ENCODE measurements around the gene SREBF2. TPM values are rescaled to one million over a fixed set of nuclear protein-coding genes. Genes with fewer than 3 reads are reported as not detected.
"Not testable (repeated sequence)": the region's sequence is repeated elsewhere in the genome, so short reads cannot be mapped to it uniquely, and the experiment has no call there.

Gene SREBF2
- total and polyA plus RNA-seq, 2 experiments from 2014 or later: 238 to 273 TPM

DNA sequence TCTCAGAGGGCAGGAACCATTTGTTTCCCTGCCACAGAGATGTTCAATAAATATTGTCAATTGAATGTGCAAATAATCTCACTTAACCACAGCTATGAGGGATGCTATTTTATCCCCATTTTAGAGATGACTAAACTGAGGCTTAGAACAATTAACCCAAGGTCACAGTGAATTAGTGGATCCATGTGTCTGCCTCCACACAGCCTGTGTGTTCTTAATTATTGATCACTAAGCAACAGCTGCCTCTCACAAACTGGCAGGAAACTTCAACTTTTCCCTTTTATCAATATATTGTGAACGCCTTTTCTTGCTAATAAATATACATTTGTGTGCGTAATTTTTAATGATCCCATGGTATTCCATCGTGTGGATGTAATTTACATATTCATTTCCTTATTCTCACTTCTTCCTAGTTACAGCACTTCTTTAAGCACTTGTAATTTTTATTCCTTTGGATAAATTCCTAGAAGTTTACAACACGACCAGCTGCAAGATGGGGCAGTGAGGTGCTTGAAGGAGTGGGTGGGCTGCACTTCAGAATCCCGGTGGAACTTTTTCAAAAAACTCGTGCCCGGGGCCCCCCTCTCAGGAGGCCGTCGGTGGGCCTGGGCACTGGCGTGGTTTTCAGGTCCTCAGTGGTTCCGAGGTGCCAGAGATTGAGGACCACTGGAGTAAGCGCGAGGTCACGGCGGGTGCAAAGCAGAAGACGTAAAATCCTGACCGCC lies 915 bp upstream of the SREBF2 start:
- Histone ChIP-seq H3K4me1 (ENCODE audit: low read depth) (peaks cover 18% of the 10 kb centered on the region), H3K36me3 (peaks cover 5% of the 10 kb centered on the region), H3K27ac (peak overlapping the region; percentile 96), H3K4me3 (peak overlapping the region; percentile 21), H3K27me3 (no peaks in the 10 kb centered on the region), H3K9me3 (ENCODE audit: low read depth) (no peaks in the 10 kb centered on the region)
- no peak for DNase-seq (ENCODE audit: low read depth in 1 of 2, low spot score in 1 of 2)
- TF ChIP-seq, protein P1, sequence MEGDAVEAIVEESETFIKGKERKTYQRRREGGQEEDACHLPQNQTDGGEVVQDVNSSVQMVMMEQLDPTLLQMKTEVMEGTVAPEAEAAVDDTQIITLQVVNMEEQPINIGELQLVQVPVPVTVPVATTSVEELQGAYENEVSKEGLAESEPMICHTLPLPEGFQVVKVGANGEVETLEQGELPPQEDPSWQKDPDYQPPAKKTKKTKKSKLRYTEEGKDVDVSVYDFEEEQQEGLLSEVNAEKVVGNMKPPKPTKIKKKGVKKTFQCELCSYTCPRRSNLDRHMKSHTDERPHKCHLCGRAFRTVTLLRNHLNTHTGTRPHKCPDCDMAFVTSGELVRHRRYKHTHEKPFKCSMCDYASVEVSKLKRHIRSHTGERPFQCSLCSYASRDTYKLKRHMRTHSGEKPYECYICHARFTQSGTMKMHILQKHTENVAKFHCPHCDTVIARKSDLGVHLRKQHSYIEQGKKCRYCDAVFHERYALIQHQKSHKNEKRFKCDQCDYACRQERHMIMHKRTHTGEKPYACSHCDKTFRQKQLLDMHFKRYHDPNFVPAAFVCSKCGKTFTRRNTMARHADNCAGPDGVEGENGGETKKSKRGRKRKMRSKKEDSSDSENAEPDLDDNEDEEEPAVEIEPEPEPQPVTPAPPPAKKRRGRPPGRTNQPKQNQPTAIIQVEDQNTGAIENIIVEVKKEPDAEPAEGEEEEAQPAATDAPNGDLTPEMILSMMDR (IDR thresholded peaks at IDR 0.05; ENCODE audit: low read depth, low read length): no peak

DNA sequence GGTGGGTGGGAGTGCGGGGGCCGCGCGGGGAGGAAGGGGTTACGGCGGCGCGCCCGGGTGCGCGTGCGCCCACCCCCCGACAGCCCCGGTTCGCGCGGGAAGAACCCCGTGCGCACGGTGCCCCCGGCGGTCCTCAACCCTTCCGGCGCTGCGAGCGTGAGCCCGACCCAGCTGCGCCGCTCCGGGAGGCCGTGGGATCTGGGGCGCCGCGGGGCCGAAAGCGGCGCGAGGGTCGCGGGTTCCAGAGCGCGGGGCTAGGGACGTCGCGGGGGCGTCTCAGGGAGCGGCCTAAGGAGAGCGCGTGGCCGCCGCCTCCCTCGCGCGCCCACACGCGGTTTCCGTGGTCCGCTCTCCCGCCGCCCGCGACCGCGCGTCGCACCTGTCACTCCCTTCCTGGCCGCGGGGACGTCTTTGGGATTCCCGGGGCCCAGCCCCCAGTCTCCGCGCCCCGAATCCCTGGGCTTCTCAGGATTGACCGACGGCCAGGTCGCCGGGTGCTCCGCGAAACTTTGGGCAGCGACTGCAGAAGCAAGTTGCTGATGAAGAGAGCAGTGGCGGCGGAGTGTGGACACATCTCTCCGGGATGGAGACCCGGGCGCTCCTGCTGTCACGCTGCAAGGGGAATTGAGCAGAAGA lies 582 bp downstream of the SREBF2 start:
- Histone ChIP-seq H3K36me3 (peaks cover 5% of the 10 kb centered on the region), H3K9me3 (ENCODE audit: low read depth) (no peaks in the 10 kb centered on the region), H3K4me1 (ENCODE audit: low read depth) (peaks cover 26% of the 10 kb centered on the region), H3K27ac (peak overlapping the region; percentile 96), H3K27me3 (no peaks in the 10 kb centered on the region), H3K4me3 (peak overlapping the region; percentile 65)
- TF ChIP-seq, protein P1 (IDR thresholded peaks at IDR 0.05; ENCODE audit: low read depth, low read length): no peak
- peak; percentile 23 to 64 for DNase-seq (ENCODE audit: low read depth in 1 of 2, low spot score in 1 of 2)

DNA sequence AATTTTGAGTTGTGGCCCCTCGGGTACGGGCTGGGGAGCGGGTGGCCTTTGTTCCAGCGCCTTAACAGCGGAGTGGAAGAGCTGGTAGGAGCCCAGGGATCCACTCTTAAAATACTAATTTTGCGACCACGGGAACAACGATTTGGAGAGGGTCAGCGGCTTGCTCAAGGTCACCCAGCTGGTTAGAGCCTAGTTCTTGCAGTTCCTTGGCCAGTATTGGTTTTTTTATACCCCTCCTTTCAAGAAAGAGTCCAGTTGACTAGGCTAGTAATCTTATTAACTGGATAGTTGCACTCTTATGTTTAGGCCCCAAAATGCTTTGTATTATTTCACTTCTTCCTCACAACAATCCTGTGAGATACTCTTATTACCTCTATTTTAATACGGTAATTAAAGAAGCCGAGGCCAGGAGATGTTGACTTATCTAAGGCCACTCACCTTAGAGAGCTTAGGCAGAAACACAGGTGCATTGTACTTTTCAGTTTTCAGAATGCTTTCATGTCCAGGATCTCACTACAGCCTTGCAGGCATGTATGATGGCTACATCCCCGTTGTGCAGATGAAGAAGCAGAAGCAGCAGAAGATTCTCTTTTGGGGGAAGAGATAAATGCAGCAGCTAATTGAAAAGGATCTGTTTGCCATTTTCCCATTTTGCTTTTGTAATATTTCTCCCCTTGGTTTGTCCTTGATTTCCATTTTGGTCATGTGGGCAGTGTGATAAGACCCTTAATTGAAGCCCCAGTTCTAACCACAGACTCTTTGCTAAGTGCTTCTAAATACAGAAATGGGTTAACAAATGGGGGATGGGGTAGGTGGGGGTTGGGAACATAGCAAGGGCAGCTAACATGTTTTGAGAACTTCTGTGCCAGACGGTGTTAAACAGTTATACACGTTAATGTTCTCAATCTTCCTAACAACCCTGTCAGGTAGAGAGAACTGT lies 1.4 kb downstream of the SREBF2 start:
- Histone ChIP-seq H3K27ac (peak overlapping the region; percentile 96), H3K36me3 (peaks cover 5% of the 10 kb centered on the region), H3K9me3 (ENCODE audit: low read depth) (no peaks in the 10 kb centered on the region), H3K27me3 (no peaks in the 10 kb centered on the region), H3K4me3 (peak overlapping the region; percentile 65), H3K4me1 (ENCODE audit: low read depth) (peaks cover 20% of the 10 kb centered on the region)
- TF ChIP-seq, protein P1 (IDR thresholded peaks at IDR 0.05; ENCODE audit: low read depth, low read length): no peak
- no peak for DNase-seq (ENCODE audit: low read depth in 1 of 2, low spot score in 1 of 2)

DNA sequence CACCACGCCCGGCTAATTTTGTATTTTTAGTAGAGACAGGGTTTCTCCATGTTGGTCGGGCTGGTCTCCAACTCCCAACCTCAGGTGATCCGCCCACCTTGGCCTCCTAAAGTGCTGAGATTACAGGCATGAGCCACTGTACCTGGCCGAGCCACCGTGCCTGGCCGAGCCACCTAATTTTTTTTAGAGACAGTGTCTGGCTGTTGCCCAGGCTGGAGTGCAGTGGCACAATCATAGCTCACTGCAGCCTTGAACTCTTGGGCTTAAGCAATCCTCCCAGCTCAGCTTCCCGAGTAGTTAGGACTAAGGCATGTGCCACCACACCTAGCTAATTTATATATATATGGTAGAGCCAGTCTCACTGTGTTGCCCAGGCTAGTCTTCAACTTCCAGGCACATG lies 2.6 kb downstream of the SREBF2 start:
- H3K4me3 ChIP-seq; H3K27me3 ChIP-seq; H3K36me3 ChIP-seq; DNase-seq (ENCODE audit: low read depth in 1 of 2, low spot score in 1 of 2); H3K9me3 ChIP-seq (ENCODE audit: low read depth): not testable (repeated sequence)
- Histone ChIP-seq H3K4me1 (ENCODE audit: low read depth) (peaks cover 22% of the 10 kb centered on the region), H3K27ac (peak overlapping the region; percentile 7)

DNA sequence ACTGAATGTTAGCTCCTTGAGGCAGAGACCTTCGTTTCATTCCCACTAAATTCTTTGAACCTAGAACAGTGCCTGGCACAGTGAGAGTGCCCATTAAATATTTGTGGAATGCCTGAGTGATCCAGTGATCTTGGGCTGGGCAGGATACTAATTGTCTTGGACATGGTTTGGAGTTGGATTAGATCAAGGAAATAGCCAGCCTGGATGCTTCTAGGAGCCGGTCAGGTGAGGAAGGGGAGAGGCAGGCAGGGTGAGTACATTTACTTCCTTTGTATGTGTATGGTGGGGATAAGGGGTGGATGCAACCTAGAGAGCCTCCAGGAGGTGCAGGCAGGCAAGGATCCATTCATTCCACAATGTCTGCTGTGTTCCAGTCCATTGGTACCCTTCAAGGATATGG lies 3.6 kb downstream of the SREBF2 start:
- Histone ChIP-seq H3K27ac (no peak overlapping the region), H3K4me1 (ENCODE audit: low read depth) (peaks cover 28% of the 10 kb centered on the region), H3K9me3 (ENCODE audit: low read depth) (no peaks in the 10 kb centered on the region), H3K4me3 (no peak overlapping the region), H3K27me3 (no peaks in the 10 kb centered on the region), H3K36me3 (peaks cover 5% of the 10 kb centered on the region)
- DNase-seq (ENCODE audit: low read depth in 1 of 2, low spot score in 1 of 2): no peak
- TF ChIP-seq, protein P1 (IDR thresholded peaks at IDR 0.05; ENCODE audit: low read depth, low read length): no peak

Measured in cardiac muscle cell (in vitro differentiated cells and primary cell).